OCI-LY3 (cell line): ENCODE data around the gene WDR53.

Experiments used
- H2AFZ ChIP-seq: fragments of 200-600, 300-600 bp; shearing (Covaris generic); 2 replicates; pipeline ENCODE4 v1.6.0; 2014; ENCODE audit warnings: antibody characterized with exemption, low read depth, low read length
- H3K27ac ChIP-seq: fragments of 200-600, 300-600 bp; sonication (generic); 2 replicates; pipeline ENCODE4 v1.5.1; 2014; ENCODE audit warnings: mild to moderate bottlenecking, low read length, moderate library complexity, mixed read lengths
- H3K27me3 ChIP-seq: fragments of 200-600, 300-600 bp; sonication (generic); 2 replicates; pipeline ENCODE4 v1.6.1; 2014; ENCODE audit warnings: low read depth, low read length, mixed read lengths
- H3K36me3 ChIP-seq: fragments of 200-600, 300-600 bp; sonication (generic); replicated peaks from 2 replicates; pipeline ENCODE3; 2014; ENCODE audit warnings: low read depth, low read length, mixed read lengths
- H3K4me1 ChIP-seq: fragments of 300-600, 200-600 bp; sonication (generic); 2 replicates; pipeline ENCODE4 v1.6.1; 2014; ENCODE audit warnings: low read length, mixed read lengths
- H3K4me2 ChIP-seq: fragments of 200-600, 300-600 bp; sonication (generic); 2 replicates; pipeline ENCODE4 v1.6.1; 2014; ENCODE audit warnings: low read length, mixed read lengths
- H3K4me3 ChIP-seq: fragments of 300-600, 200-600 bp; sonication (generic); 2 replicates; pipeline ENCODE4 v1.5.1; 2014; ENCODE audit warnings: antibody characterized with exemption, mild to moderate bottlenecking, low read length, moderate library complexity
- H3K79me2 ChIP-seq: fragments of 300-600, 200-600 bp; shearing (Covaris generic); 2 replicates; pipeline ENCODE4 v1.6.1; 2014; ENCODE audit warnings: mild to moderate bottlenecking, low read length, mixed read lengths
- H3K9ac ChIP-seq: fragments of 300-600, 200-600 bp; shearing (Covaris generic); 2 replicates; pipeline ENCODE4 v1.6.0; 2014; ENCODE audit warnings: mild to moderate bottlenecking, low read length, moderate library complexity
- H3K9me3 ChIP-seq: fragments of 200-600, 300-600 bp; shearing (Covaris generic); 2 replicates; pipeline ENCODE4 v1.6.1; 2014; ENCODE audit warnings: low read length, mixed read lengths; ENCODE audit not compliant: insufficient read depth
- H4K20me1 ChIP-seq: fragments of 200-600, 300-600 bp; sonication (generic); 2 replicates; pipeline ENCODE4 v1.6.1; 2016; ENCODE audit warnings: low read length, mixed read lengths; ENCODE audit not compliant: insufficient read depth
- CTCF ChIP-seq: fragments of 200-600, 300-600 bp; sonication (generic); IDR thresholded peaks from 2 replicates; pipeline ENCODE4 v1.5.1; 2014; ENCODE audit warnings: antibody characterized with exemption, low read length, low read depth
- EZH2phosphoT487 ChIP-seq: fragments of 200-600 bp; shearing (Covaris generic); IDR thresholded peaks from 2 replicates; pipeline ENCODE4 v1.6.1; 2018; ENCODE audit warnings: antibody characterized with exemption, mixed run types, low read depth

The WDR53 gene

GRCh38 chr3:196609805-196610515, 41.6 kb upstream of the WDR53 start:
- H2AFZ ChIP-seq = peak overlapping the region; percentile 20
- H3K4me1 ChIP-seq = peaks cover 8% of the 10 kb centered on the region
- TF ChIP-seq EZH2phosphoT487 (no peak), CTCF (no peak)

GRCh38 chr3:196609343-196609775, 41.0 kb upstream of the WDR53 start:
- Histone ChIP-seq H2AFZ (peak overlapping the region; percentile 20), H3K4me3 (peak overlapping the region; percentile 49)

More at GRCh38 chr3:196609805-196610515, 41.6 kb upstream of the WDR53 start:
- Histone ChIP-seq H3K79me2 (no peaks in the 10 kb centered on the region), H3K27me3 (no peaks in the 10 kb centered on the region), H4K20me1 (no peaks in the 10 kb centered on the region), H3K27ac (no peak overlapping the region; the same call in 1 of the 2 replicates), H3K9me3 (no peaks in the 10 kb centered on the region), H3K36me3 (no peaks in the 10 kb centered on the region), H3K4me2 (peak overlapping the region; percentile 64), H3K4me3 (peak overlapping the region; percentile 49), H3K9ac (peak overlapping the region; percentile 45)

GRCh38 chr3:196608693-196609092, 40.3 kb upstream of the WDR53 start:
- Histone ChIP-seq H3K36me3 (no peaks in the 10 kb centered on the region), H3K9me3 (no peaks in the 10 kb centered on the region), H2AFZ (no peak overlapping the region), H3K27me3 (no peaks in the 10 kb centered on the region), H3K9ac (no peak overlapping the region), H3K4me1 (peaks cover 13% of the 10 kb centered on the region), H3K4me3 (no peak overlapping the region), H3K27ac (no peak overlapping the region), H3K4me2 (no peak overlapping the region), H3K79me2 (no peaks in the 10 kb centered on the region), H4K20me1 (no peaks in the 10 kb centered on the region)
- TF ChIP-seq CTCF = no peak
- no peak for TF ChIP-seq EZH2phosphoT487

More at GRCh38 chr3:196609343-196609775, 41.0 kb upstream of the WDR53 start:
- H3K9ac ChIP-seq = peak overlapping the region; percentile 45
- H4K20me1 ChIP-seq = no peaks in the 10 kb centered on the region
- no peak overlapping the region; the same call in 1 of the 2 replicates for H3K27ac ChIP-seq
- no peaks in the 10 kb centered on the region for H3K9me3 ChIP-seq
- no peaks in the 10 kb centered on the region for H3K36me3 ChIP-seq
- peak overlapping the region; percentile 64 for H3K4me2 ChIP-seq
- peaks cover 10% of the 10 kb centered on the region for H3K4me1 ChIP-seq
- H3K27me3 ChIP-seq = no peaks in the 10 kb centered on the region
- H3K79me2 ChIP-seq = no peaks in the 10 kb centered on the region
- TF ChIP-seq CTCF = peak; percentile 98
- no peak for TF ChIP-seq EZH2phosphoT487

GRCh38 chr3:196604548-196604947, 36.2 kb upstream of the WDR53 start:
- H3K27ac ChIP-seq = no peak overlapping the region
- H4K20me1 ChIP-seq = no peaks in the 10 kb centered on the region
- H3K4me2 ChIP-seq = peak overlapping the region; percentile 78
- H3K79me2 ChIP-seq = no peaks in the 10 kb centered on the region
- H3K4me1 ChIP-seq = peaks cover 6% of the 10 kb centered on the region
- TF ChIP-seq EZH2phosphoT487 (no peak), CTCF (peak; percentile 41)
- no peaks in the 10 kb centered on the region for H3K36me3 ChIP-seq
- H3K4me3 ChIP-seq = peak overlapping the region; percentile 65
- H3K27me3 ChIP-seq = no peaks in the 10 kb centered on the region
- no peaks in the 10 kb centered on the region for H3K9me3 ChIP-seq
- H2AFZ ChIP-seq = peak overlapping the region; percentile 61
- 0 out of 2 replicates have a peak overlapping the region, but pooled peaks have one; percentile 17 for H3K9ac ChIP-seq
